ENCODE results near the gene P2RY6.

- no peak for TF ChIP-seq CTCF (IDR thresholded peaks at IDR 0.05 in 4 of 5, conservative IDR thresholded peaks at IDR 0.05 in 1 of 5)
- no peak for TF ChIP-seq POLR2A (IDR thresholded peaks at IDR 0.05)
These were observed 26.1 kb downstream of the P2RY6 start for GRCh38 chr11:73298233-73298632.
